Activated T-cell treated with anti-CD3 and anti-CD28 coated beads for 4 hours (primary cell): ENCODE results near the gene KIF1A.
A peak's percentile ranks its signal among the peaks of the same experiment; 100 is the strongest.
"Not testable (repeated sequence)": the region's sequence is repeated elsewhere in the genome, so short reads cannot be mapped to it uniquely, and the experiment has no call there.

Experiments
- DNase-seq: peaks from one replicate; pipeline ENCODE4 v3.0.0-alpha.2; 2020

Gene KIF1A

DNA sequence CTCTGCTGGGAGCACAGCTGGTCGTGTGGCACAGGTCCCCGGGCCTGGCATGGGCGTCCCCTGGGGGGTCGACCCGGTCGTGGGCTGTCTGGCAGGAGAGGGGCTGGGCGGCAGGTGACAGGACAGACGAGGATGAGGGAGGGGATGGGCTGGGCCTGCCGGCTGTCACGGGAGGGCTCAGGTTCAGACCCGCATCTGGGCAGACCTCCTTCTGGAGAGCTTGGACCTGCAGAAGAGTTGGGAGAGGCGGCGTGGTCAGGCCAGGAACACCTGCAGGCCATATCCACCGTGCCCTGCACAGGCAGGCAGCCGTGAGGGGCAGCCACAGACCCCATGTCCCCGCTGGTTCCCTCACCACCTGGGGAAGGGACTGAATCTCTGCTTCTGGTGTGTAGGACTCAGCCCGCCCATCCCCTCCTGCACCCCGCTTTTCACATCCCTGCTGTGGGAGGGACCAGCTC, 102.8 kb downstream of the KIF1A start:
- DNase-seq, result no peak

DNA sequence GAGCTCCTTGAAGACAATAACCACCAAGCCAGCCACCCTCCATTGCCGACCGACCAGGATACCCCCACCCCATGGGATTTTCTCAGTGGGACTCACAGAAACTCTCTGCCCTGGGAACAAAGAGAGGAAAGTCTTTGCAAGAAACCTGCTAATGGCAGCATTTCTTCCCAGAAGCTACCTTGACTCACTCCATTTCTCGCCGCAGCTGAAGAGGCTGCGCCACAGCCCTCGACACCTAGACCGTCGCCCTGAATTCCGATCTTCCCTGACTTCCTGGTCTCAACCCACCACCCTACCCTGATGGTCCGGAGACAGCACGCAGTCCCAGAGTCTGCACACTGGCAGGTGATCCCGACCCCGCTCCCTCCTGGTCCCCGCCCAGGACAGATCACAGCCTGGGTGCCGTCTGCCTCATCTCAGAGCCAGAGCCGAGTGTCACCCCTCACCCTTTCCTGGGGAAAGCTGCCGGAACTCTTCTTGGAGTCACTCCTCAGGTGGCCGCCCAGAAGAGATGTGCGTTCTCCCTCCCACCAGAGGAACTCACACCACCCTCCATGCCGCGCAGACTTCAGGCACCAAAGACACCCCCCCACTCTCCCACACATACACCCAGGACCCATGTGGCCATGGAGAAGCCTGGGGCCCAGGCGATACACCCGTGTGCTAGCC, 103.8 kb downstream of the KIF1A start:
- DNase-seq, result no peak

DNA sequence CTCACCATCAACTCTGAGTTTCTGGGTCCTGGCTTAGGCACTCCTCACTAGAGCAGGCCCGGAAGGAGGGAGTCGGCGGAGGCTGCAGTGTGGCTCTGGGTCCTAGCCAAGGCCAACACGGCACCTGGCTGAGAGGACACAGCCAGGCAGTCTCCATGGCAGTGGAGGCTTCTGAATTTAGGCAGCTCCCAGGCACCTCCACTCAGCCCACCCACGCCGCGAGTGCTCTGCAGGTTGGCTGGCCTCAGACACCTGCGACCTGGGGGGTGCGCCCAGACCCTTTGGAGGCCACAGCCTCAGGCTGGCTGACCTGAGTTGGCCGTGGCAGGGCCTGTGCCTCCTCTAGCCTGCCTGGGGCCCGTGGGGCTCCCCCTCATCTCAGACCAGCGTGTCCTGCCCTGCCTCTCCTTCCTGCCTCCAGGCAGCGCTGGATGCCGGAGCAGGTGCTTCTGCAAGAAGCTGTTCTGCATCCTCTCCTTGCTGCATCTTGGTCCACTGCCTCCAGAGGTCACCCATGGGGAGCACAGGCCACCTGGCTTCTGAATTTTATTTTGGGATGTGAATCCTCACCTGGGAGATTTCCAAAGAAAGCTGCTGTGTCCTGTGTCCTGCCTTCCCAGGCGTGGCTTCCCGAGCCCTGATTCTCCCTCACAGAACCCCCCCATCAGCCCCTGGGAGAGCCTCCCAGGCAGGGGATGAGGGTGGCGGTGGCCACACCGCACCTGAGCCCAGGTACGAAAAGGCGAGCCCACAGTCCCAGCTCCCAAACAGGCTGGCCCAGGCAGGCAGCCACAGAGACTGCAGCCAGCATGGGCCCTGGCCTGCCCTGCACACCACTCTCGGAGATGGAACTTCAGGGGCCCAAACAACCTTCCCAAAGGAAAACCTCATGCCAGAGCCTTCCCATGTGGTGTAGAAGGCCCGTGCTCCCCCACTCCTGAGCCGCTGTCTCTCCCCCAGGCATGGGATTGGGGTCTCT, 105.0 kb downstream of the KIF1A start:
- no peak for DNase-seq

DNA sequence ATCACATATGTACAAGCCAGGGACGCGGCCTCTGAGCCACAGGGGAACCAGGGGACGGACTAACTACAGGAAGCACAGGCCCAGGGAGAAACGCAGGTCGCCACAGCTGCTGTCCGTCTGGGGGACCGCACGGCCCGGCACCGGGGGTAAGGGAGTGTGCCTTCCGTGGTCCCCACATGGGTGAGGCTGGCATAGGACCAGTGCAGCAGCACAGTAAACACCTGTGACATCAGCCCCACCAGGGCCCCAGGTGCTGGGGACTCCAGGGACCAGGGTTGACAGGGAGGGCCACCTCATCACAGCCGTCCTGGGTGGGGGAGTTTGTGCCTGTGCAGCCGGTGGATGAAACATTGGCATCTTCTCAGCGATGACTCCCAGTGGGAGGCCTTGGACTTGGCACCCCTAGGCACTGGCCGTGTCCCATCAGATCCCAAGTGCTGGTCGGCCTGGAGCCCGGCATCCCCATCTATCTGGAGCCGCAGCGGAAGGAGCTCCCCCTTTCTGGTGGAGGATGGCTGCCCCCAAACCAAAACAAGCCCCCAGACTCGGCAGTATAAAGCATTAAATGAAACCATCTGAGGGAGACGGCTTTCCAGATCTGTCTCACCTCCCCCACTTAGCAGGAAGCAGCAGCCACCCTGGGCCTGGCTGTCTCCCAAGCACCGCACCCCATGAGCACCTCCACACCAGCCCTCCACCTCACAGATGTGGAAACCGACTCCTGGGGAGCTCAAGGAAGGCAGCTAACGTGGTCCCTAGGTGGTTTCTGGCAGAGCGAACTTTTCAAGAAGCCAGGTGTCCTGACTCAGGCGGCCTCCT, 105.9 kb downstream of the KIF1A start:
- no peak for DNase-seq

DNA sequence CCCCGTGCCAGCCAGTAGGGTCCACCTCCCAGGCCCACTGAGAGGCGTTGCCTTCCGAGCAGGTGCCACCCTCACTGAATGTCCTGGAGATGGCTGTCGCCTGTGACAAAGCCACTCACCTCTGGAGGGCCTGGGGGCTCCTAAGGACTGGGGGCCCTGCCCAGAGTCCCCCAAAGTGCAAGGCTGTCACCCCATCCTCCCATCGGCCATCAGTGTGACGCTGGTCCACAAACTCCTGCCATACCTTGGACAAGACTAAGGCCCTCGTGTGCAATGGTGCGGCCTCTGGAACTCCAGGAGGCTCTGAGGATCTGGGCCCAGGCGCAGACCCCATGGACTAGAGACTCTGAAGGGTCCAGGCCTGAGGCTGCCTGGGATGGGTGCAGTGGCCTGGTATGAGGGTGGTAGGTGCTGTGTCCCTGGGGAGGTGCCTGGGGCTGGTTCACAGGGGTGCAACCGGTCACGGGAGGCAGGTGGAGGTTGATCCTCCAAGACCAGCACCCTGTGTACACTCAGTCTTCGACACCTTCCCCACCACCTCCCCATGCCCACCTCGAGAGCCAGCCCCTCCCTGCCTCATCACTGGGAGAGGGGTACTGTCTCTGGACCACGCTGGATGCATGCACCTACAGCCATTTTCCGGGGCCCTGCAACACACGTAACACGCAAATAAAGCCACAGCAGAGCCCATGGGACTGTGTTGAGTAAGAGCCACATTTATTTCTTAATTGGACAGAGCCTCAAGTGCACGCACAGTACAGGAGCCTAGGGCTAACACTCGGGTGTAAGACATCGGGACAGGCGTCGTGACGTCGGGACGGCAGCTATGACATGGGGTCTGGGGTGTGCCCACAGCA, 106.7 kb downstream of the KIF1A start:
- no peak for DNase-seq

DNA sequence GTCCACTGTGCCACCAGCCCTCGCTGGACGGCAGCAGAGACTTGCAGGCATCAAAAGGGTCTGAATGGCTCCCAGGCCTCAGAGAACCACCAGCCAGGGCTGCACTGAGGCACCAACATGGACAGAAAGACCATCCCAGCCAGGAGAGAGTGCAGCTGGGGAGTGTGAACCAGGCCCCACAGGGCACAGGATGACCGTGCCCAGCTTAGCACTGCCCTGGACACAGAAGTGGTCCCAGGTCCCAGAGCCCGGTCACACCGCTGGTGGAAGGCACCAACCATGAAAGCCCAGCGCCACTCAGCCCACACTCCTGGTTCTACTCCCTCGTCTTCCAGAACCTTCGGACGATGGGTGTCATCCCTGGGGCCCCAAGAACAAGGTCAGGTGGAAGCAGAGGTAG, 107.9 kb downstream of the KIF1A start:
- no peak for DNase-seq

DNA sequence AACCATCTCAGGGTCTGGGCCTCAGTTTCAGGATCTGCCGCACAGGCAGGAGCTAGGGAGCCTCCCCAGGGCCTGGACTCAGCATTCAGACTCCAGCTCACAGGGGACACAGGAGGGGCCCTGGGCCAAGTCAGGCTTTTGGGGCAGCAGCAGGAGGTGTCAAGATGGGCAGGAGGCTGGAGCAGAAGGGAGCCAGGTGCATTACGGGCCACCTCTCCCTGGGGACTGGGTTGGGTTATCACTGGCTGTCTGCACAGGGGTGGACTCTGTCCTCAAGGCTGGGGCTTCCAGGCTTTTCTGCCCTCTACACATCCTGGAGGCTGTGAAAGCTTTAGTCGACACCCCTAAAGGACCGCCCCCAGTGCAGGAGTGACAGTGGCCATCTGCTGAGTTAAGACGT, 108.3 kb downstream of the KIF1A start:
- no peak for DNase-seq

DNA sequence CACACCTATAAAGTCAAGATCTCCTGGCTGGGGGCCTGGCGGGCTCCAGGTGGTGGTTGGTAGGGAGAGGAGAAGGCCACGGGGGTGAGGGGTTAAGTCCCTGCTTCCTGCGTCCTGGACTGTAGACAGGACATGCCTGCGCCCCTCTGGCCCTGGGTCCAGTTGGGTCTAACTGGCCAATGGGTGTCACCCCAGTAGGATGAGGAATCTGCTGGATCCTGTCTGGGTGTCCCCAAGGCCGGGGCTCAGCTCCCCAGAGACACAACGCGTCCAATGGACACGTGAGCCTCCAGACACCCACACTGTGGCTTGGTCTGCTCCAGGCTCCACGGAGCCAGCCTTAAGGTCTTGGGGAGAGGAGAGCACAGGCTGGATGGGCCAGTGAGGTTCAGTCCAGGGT, 108.7 kb downstream of the KIF1A start:
- DNase-seq, result no peak

DNA sequence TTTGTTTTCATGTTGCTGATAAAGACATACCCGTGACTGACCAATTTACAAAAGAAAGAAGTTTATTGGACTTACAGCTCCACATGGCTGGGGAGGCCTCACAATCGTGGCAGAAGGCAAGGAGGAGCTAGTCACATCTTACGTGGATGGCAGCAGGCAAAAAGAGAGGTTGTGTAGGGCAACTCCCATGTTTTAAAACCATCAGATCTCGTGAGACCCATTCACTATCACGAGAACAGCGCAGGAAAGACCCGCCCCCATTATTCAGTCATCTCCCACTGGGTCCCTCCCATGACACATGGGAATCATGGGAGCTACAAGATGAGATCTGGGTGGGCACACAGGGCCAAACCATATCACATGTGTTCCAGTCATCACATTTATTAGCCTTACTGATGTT, 111.6 kb downstream of the KIF1A start:
- no peak for DNase-seq

DNA sequence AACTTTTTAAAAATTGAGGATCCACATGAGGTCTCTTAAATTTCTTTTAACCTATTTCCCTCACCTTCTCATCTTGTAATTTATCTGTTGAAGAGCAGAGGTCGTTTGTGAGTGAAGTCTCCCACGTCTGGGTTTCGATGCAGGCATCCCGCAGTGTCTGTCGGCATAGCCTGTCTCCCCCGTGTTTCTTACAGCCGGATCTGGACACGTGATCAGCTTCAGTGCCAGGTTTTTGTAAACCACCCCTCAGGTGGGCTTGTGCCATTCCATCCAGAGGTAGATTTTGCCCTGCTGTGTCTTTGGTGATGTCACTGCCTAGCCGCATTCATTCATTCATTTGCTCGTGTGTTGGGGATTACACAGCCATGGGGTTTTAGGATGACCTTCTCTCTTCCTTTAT, 112.2 kb downstream of the KIF1A start:
- DNase-seq, result no peak

DNA sequence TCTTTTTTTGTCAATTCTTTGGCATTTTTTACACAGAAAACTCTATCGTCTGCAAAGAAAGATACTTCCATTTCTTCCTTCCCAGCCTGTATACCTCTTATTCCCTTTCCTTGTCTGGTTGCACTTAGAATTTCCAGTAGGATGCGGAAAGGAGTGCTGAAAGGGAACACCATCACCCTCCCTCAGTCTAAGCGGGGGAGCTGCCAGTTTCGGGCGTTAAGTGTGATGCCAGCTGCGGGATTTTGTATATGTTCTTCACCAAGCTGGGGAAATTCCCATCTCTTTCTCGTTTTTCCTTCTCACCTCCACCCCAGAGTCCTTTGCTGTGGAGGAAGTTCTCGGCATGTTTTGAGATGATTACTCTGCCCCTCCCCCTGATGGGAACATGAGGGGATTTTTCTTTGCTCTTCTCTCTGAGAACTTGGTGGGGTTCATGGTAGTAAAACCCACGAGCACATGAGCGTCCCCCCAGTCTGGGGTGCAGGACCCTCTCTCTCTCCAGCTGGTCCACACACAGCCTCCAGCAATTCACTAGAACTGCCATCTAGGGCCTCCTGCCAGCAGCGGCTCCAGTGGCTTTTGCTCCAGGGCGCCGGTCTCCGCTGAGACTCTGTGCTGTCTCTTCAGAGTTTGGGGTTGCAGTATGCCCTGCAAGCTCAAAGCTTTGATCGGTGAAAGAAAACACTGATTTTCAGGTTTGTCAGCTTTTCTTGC, 112.8 kb downstream of the KIF1A start:
- no peak for DNase-seq

DNA sequence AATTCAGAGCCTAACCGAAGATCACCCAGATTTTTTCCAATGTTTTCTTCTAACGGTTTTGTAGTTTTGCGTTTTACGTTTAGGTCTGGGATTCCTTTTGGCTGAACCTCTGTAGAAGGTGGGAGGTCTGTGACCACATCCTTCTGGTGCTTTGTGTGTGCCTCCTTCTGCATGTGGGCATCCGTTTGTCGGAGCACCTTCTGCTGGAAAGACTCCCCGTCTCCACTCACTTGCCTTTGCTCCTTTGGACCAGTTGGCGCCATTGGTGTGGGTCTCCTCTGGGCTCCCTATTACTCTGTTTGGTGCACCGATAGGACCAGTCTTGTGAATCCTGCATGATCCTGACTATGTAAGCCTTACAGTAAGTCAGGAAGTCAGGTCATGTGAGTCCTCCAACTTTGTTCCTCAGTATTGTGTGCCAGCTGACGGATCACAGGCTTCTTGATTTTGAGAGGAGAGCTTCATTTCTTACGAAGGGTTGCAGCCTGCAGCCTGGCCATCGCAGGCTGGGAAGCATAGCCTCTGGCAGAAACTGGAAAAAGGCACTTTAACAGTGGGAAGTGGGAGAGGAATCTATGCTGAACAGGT, 114.7 kb downstream of the KIF1A start:
- no peak for DNase-seq

DNA sequence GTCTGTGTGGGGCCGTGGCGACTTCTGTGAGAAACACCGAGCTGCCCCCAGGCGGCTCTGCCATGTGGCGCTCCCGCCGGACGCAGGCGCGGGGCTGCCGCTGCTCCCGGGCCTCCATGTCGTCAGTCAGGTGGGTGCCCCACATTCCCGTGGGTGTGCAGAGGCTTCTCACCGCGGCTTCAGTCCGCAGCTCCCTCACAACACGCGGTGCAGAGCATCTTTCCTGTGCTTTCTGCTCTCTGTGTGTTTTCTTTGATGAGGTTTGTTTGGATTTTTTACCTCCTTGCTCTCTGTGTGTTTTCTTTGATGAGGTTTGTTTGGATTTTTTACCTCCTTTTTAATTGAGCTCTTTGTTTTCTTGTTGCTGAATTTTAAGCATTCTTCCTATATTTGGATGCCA, 115.4 kb downstream of the KIF1A start:
- DNase-seq, result peak; percentile 10

DNA sequence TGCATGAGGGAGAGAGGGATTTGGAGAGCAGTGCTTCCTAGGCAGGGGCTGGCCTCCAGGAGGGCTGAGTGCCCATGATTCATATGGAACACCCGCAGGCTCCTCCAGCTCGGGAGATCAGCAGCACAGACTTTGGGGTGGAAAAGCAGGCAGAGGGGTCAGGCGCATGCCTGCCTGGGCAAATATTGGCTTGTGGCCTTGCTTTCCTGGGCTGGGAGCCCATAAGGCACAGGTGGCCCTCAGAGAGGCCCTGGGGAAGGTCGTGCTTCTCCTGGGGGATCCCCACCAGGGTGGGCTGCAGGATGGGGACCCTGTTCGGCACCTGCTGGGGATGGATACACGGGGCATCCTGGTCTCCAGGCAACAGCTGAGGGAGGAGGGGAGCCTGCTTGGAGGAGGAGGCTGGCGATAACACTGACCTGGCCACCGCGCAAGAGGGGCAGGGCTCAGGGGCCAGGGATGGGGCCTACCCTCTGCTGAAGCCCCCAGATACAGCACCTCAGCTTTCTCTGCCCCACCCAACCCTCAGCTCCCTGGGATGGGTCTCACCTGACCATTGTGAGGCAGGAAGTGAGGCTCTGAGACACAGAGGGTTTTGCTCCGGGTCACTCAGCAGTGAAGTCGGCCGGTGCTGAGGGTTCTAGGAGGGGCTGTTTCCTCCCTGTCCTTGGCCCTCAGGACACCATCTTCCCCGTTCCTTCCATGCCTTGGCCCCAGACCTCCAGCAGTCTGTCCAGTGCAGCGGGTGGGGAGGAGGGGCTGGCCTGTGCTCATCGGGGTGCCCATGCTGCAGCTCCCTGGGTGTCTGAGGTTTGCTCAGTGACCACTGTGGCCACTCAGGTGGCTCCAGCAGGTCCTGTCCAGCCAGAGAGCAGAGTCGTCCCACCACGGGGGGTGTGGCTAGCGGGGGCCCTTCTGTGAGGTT, 116.3 kb downstream of the KIF1A start:
- no peak for DNase-seq

DNA sequence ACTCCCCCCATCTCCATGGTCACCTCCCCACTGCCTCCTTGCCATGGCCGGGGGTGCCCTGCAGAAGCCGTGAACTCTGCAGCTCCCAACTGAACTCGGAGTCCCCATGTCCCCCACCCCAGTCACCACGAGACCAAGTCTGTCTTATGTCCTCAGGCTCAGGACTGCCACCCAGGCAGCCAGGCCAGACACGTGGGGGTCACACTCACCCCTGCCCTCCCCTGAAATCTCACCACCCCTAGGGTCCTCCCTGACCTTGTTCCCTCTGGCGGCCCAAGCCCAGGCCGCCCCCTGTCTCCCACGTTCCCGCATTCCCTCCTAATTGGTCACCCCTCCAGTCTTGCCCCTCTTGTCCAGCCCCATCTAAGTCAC, 117.4 kb downstream of the KIF1A start:
- DNase-seq, result no peak

DNA sequence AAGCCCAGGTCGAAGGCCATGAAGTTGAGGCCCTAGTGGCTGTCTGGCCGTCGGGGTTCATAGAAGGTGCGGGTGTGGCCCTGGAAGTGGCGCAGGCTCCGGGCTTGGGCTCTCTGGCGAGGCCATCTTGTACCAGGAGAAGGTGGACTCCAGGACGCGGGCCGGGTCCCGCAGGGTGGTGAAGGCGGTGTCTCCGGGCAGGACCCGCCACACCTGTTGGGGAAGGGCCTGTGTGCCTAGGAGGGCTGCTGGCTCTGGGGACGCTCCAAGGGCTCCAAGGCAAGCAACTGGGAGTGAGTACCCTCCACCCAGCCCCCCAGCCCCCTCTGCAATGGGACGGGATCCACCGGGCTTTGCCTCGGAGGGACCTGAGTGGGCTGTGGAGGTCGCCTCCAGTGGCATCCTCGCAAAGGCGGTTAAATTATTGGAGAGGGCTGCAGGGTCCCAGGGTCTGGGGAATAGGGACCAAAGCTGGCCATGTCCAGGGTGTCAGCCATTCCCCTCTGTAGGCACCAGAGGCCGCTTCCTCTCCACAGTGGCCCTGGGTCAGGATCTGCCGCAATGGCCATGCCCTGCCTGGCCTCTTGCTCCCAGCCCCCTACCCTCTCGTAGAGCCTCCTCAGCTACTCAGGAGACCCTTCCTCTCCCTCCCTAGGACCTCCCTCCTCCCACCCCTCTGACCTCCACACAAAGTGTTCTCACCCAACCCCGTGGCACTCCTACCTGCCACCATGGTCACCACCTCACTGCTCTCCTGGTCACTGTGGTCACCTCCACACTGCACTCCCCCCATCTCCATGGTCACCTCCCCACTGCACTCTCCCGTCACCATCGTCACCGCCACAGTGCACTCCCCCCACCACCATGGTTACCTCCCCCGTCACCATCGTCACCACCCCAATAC, 118.0 kb downstream of the KIF1A start:
- no peak for DNase-seq

DNA sequence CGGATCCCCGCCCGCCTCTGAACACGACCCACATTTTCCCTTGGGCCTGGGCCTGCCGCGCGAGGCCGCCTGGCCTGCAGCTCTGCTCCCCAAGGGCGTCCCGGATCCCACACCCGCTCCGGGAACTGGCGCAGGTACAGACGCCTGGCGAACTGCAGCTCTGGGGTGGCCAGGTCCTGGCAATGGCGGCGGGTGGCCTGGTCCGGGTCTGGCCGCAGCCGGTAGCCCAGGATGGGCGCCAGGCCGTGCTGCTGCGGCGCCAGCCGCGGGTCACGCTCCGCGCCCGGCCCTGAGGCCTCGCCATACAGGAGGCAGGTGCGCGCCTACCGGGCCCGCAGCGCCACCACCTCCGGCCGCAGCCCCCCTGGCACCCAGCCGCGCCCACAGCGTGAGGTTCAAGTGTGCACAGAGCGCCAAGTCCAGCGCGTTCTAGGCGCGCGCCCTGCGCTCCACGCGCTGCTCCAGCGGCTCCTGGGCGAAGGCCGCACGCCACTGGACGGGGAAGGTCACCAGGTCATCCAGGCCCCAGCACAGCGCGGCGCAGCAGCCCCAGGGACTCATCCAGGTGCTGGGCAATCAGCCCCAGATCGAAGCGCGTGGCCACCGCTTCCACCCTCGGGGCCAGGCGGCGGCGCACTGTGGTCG, 118.8 kb downstream of the KIF1A start:
- no peak for DNase-seq

DNA sequence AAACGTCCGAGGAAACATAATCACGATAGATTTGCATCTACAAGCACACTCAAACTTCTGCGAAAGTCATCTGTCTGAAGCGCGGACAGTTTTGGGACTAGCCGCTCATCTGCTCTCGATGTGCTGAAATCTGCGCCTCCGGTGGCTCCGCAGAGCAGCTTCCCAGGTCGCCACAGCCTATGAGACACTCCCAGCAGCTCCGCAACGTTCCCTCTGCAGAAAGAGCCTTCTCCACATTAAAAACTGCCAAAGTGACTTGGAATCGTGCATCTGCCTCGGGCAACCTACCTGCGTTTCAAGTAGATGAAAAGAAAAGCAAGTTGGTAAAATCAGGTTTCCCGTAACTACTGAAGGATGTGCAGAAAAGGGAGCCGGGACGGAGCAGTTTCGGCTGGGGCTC, 119.4 kb downstream of the KIF1A start:
- not testable (repeated sequence) for DNase-seq
